ENCODE measurements around the gene PDE4B.

- TF ChIP-seq CTCF (conservative IDR thresholded peaks at IDR 0.05; ENCODE audit: low read length) (no peak), EZH2phosphoT487 (IDR thresholded peaks at IDR 0.05; ENCODE audit: borderline replicate concordance, low read depth, low read length) (no peak)
These were observed 390.0 kb downstream of the PDE4B start for GRCh38 chr1:66182551-66183178.
